ENCODE data around the gene SMAD3. TPM values are rescaled to one million over a fixed set of nuclear protein-coding genes. Genes with fewer than 3 reads are reported as not detected.
"Not testable (repeated sequence)": the region's sequence is repeated elsewhere in the genome, so short reads cannot be mapped to it uniquely, and the experiment has no call there.

Gene SMAD3
- total RNA-seq, 1 donor = 67.8 TPM

- no peak for TF ChIP-seq CTCF (IDR thresholded peaks at IDR 0.05; ENCODE audit: insufficient read depth, low read depth, low read length)
- peak overlapping the region; percentile 98 for H3K4me3 ChIP-seq (ENCODE audit: low read depth, low read length)
- DNase-seq (ENCODE audit: low read depth) = peak; percentile 74
Measured at GRCh38 chr15:67068710-67069400, 3.5 kb downstream of the SMAD3 start.

GRCh38 chr15:67070150-67070549, 4.7 kb downstream of the SMAD3 start:
- no peak for TF ChIP-seq CTCF (IDR thresholded peaks at IDR 0.05; ENCODE audit: insufficient read depth, low read depth, low read length)
- H3K4me3 ChIP-seq (ENCODE audit: low read depth, low read length) = peak overlapping the region; percentile 31
- no peak for DNase-seq (ENCODE audit: low read depth)

GRCh38 chr15:67070892-67071664, 5.7 kb downstream of the SMAD3 start:
- no peak overlapping the region for H3K4me3 ChIP-seq (ENCODE audit: low read depth, low read length)
- TF ChIP-seq CTCF (IDR thresholded peaks at IDR 0.05; ENCODE audit: insufficient read depth, low read depth, low read length) = no peak
- no peak for DNase-seq (ENCODE audit: low read depth)

- H3K4me3 ChIP-seq (ENCODE audit: low read depth, low read length) = peak overlapping the region; percentile 1
- TF ChIP-seq CTCF (IDR thresholded peaks at IDR 0.05; ENCODE audit: insufficient read depth, low read depth, low read length) = no peak
- DNase-seq (ENCODE audit: low read depth) = no peak
Measured at GRCh38 chr15:67072442-67072841, 7.0 kb downstream of the SMAD3 start.

GRCh38 chr15:67072958-67073357, 7.6 kb downstream of the SMAD3 start:
- H3K4me3 ChIP-seq (ENCODE audit: low read depth, low read length) = no peak overlapping the region
- peak; percentile 83 for DNase-seq (ENCODE audit: low read depth)
- TF ChIP-seq CTCF (IDR thresholded peaks at IDR 0.05; ENCODE audit: insufficient read depth, low read depth, low read length) = no peak

- DNase-seq (ENCODE audit: low read depth) = no peak
- TF ChIP-seq CTCF (IDR thresholded peaks at IDR 0.05; ENCODE audit: insufficient read depth, low read depth, low read length) = no peak
- no peak overlapping the region for H3K4me3 ChIP-seq (ENCODE audit: low read depth, low read length)
Measured at GRCh38 chr15:67074886-67075229, 9.5 kb downstream of the SMAD3 start.

- not testable (repeated sequence) for H3K4me3 ChIP-seq (ENCODE audit: low read depth, low read length); DNase-seq (ENCODE audit: low read depth)
Measured at GRCh38 chr15:67075555-67076135, 10.2 kb downstream of the SMAD3 start.
